ENCODE data around the gene KRT34. TPM values are rescaled to one million over a fixed set of nuclear protein-coding genes. Genes with fewer than 3 reads are reported as not detected.

KRT34 gene
- total and polyA plus RNA-seq, 12 donors: not detected

DNA sequence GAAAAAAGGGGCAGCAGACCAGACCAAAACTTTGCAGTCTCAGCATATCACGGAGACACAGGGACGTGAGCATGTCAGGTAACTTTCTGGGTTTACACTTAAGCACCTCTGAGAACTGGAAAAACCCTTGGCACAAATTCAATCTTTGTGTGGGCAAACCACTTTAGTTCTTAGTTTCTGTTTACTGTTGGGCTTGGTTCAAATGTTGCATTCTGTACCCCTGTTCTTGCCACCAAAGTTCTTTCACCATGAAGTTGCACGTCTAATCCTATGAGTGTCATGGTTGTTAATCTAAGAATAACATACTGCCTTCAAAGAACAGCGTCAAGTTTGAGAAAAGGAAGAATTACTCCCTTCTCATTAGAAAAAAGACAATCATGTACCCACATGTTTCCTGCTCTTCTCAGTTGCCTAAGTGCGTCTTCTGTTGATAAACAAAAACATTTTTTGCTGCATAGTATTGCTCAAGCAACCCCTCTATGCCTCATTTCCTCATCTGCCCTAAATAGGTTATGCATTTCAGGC lies 43.1 kb downstream of the KRT34 start:
- Histone ChIP-seq H3K27me3 (no peaks in the 10 kb centered on the region), H3K36me3 (replicated peaks in 1 of 2) (no peaks in the 10 kb centered on the region), H3K4me1 (replicated peaks in 1 of 2) (no peaks in the 10 kb centered on the region), H3K4me3 (no peak overlapping the region), H3K9me3 (replicated peaks in 1 of 3) (no peaks in the 10 kb centered on the region), H3K27ac (no peak overlapping the region)
- WGBS, 4 donors: 44 to 64% (median 56%) methylated on average over 5 of the region's 5 CpGs
- intact Hi-C loops (cut with DNase I): loop anchor here in 1 of 2 donors (10.0 kb wide), 1 partner anchor 384 kb away; no protein-coding TSS in a partner anchor
- no peak for DNase-seq
- TF ChIP-seq POLR2A (IDR thresholded peaks at IDR 0.05) (no peak), CTCF (IDR thresholded peaks at IDR 0.05) (no peak)

DNA sequence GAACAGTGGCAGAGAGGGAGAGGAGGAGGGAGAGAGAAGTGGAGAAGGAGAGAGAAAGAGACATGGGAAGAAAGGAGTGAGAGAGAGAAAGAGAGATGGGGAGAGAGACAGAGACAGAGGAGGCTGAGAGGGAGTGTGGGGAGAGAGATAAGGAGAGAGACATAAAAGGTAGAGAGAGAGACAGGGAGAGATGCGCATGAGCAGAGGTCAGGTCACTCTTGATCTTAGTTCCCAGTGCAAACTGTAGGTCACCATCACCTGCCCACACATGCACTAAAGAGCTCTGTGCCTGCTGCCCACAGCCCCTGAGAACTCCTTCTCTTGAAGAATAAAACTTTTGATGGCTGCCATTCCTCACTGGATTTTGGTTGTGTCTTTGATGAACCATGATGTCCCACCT lies 46.4 kb downstream of the KRT34 start:
- WGBS, 4 donors: 91 to 95% (median 94%) methylated on average over 1 of the region's 1 CpG
- no peak for DNase-seq
- Histone ChIP-seq H3K27me3 (no peaks in the 10 kb centered on the region), H3K36me3 (replicated peaks in 1 of 2) (no peaks in the 10 kb centered on the region), H3K9me3 (replicated peaks in 1 of 3) (no peaks in the 10 kb centered on the region), H3K4me3 (no peak overlapping the region), H3K27ac (no peak overlapping the region), H3K4me1 (replicated peaks in 1 of 2) (no peaks in the 10 kb centered on the region)
- no peak for TF ChIP-seq CTCF (IDR thresholded peaks at IDR 0.05)
- TF ChIP-seq POLR2A (IDR thresholded peaks at IDR 0.05): no peak
- intact Hi-C loops (cut with DNase I): loop anchor here in 1 of 2 donors (10.0 kb wide), 1 partner anchor 381 kb away; no protein-coding TSS in a partner anchor

GRCh38 chr17:41334385-41335305 lies 47.5 kb downstream of the KRT34 start:
- no peak overlapping the region for H3K4me3 ChIP-seq
- DNase-seq: no peak
- H3K36me3 ChIP-seq (replicated peaks in 1 of 2): no peaks in the 10 kb centered on the region
- no peaks in the 10 kb centered on the region for H3K27me3 ChIP-seq
- no peak overlapping the region for H3K27ac ChIP-seq
- no peaks in the 10 kb centered on the region for H3K4me1 ChIP-seq (replicated peaks in 1 of 2)
- whole genome bisulfite sequencing, 4 donors: 70 to 80% (median 74%) methylated on average over 5 to 6 of the region's 6 CpGs
- TF ChIP-seq POLR2A (IDR thresholded peaks at IDR 0.05) (no peak), CTCF (IDR thresholded peaks at IDR 0.05) (no peak)
- no peaks in the 10 kb centered on the region for H3K9me3 ChIP-seq (replicated peaks in 1 of 3)
- intact Hi-C loops (cut with DNase I): loop anchor here in 1 of 2 donors (10.0 kb wide), 1 partner anchor 380 kb away; no protein-coding TSS in a partner anchor

DNA sequence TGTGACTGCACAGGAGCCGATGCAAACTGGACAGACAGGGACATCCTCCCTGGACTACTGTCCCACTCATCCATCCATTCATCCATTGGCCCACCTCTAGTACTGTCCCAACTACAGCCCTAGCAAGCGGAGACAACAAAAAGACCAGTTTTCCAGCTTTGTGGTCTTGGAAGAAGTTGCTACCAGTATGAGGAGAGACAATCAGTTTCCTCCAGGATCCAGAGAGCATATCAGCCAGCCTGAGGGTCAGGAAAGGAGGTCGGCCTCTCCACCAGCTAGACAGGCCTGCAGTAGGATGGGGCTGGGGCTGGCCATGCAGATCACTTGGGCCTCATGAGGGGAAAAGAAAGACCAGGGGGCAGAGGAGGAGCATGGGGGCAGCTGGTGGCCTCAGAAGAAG lies 48.3 kb downstream of the KRT34 start:
- Histone ChIP-seq H3K4me1 (replicated peaks in 1 of 2) (no peaks in the 10 kb centered on the region), H3K9me3 (replicated peaks in 1 of 3) (no peaks in the 10 kb centered on the region), H3K27ac (no peak overlapping the region), H3K4me3 (no peak overlapping the region), H3K36me3 (replicated peaks in 1 of 2) (no peaks in the 10 kb centered on the region), H3K27me3 (no peaks in the 10 kb centered on the region)
- no peak for DNase-seq
- 90 to 100% (median 96%) methylated on average over 2 to 3 of the region's 3 CpGs for WGBS, 4 donors
- intact Hi-C loops (cut with DNase I): loop anchor here in 1 of 2 donors (10.0 kb wide), 1 partner anchor 379 kb away; no protein-coding TSS in a partner anchor
- TF ChIP-seq POLR2A (IDR thresholded peaks at IDR 0.05) (no peak), CTCF (IDR thresholded peaks at IDR 0.05) (no peak)
